ENCODE measurements around the gene GALNT1. TPM values are rescaled to one million over a fixed set of nuclear protein-coding genes. Genes with fewer than 3 reads are reported as not detected.

GALNT1 gene
- total and polyA plus RNA-seq, 2 donors (not counting 1 experiment from before 2014, with no cell fraction given), result 7.5 to 51.3 TPM

DNA sequence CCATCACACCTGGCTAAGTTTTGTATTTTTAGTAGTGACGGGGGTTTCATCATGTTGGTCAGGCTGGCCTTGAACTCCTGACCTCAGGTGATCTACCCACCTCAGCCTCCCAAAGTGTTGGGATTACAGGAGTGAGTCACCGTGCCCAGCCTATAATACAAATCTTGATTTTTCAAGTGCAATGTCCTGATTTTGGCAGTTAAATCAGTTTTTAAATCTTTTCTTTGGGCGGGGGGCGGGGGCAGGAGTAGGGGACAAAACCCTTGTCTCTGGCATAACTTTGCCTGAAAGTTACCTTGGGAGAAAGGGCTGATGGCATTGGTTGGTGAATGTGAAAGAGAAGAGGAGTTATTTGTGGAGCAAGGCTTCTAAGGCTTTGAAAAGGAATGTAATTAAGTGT lies 12.3 kb downstream of the GALNT1 start:
- Histone ChIP-seq H3K4me3 (ENCODE audit: control extremely low read depth in 1 of 5, extremely low read depth in 1 of 5, insufficient read depth in 1 of 5, low read depth in 2 of 5, low read length in 4 of 5) (no peak overlapping the region), H3K27me3 (replicated peaks in 1 of 4; ENCODE audit: control extremely low read depth in 1 of 4, control insufficient read depth in 3 of 4, insufficient read depth in 4 of 4, low read length in 3 of 4) (no peaks in the 10 kb centered on the region), H3K9ac (ENCODE audit: low read length) (no peak overlapping the region), H3K4me2 (replicated peaks; ENCODE audit: low read depth, low read length, poor library complexity, severe bottlenecking) (no peak overlapping the region), H3K4me1 (ENCODE audit: control insufficient read depth in 2 of 2, insufficient read depth in 2 of 2, low read length in 2 of 2) (peaks cover 52 to 53% of the 10 kb centered on the region in 2 donors), H2AFZ (ENCODE audit: insufficient read depth, low read depth, low read length, poor library complexity, severe bottlenecking) (no peak overlapping the region), H3K79me2 (ENCODE audit: control insufficient read depth, insufficient read depth, low read length) (peaks cover 95% of the 10 kb centered on the region), H4K20me1 (ENCODE audit: control insufficient read depth, insufficient read depth, low read length, poor library complexity, severe bottlenecking) (no peaks in the 10 kb centered on the region), H3K27ac (ENCODE audit: low read length in 2 of 2) (no peak overlapping the region), H3K36me3 (replicated peaks in 1 of 2; ENCODE audit: control extremely low read depth in 1 of 2, control insufficient read depth in 1 of 2, extremely low read depth in 1 of 2, insufficient read depth in 2 of 2, low read length in 1 of 2) (no peaks in the 10 kb centered on the region), H3K9me3 (ENCODE audit: control extremely low read depth in 1 of 3, control insufficient read depth in 2 of 3, insufficient read depth in 1 of 3, low read length in 2 of 3) (no peaks in the 10 kb centered on the region)
- intact Hi-C loops (cut with micrococcal nuclease), result loop anchor here (5.0 kb wide), 2 partner anchors 68 to 552 kb away; partner anchors contain the start of gene MAPRE2
- H3K4me1 Mint-ChIP-seq, result peaks cover 34% of the 10 kb centered on the region
- no peaks in the 10 kb centered on the region for H3K27me3 Mint-ChIP-seq
- 100% methylated on average over 2 of the region's 4 CpGs for WGBS (ENCODE audit: insufficient coverage)
- H3K27ac Mint-ChIP-seq, result no peak overlapping the region
- ChIA-PET CTCF (no interaction called here), POLR2A (no interaction called here)
- DNase-seq (no peak), ATAC-seq (ENCODE audit: low read depth) (no peak)
- H3K4me3 Mint-ChIP-seq, result no peak overlapping the region
- TF ChIP-seq, protein P1, sequence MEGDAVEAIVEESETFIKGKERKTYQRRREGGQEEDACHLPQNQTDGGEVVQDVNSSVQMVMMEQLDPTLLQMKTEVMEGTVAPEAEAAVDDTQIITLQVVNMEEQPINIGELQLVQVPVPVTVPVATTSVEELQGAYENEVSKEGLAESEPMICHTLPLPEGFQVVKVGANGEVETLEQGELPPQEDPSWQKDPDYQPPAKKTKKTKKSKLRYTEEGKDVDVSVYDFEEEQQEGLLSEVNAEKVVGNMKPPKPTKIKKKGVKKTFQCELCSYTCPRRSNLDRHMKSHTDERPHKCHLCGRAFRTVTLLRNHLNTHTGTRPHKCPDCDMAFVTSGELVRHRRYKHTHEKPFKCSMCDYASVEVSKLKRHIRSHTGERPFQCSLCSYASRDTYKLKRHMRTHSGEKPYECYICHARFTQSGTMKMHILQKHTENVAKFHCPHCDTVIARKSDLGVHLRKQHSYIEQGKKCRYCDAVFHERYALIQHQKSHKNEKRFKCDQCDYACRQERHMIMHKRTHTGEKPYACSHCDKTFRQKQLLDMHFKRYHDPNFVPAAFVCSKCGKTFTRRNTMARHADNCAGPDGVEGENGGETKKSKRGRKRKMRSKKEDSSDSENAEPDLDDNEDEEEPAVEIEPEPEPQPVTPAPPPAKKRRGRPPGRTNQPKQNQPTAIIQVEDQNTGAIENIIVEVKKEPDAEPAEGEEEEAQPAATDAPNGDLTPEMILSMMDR (IDR thresholded peaks at IDR 0.05), result no peak
- no peak for TF ChIP-seq EZH2 (IDR thresholded peaks at IDR 0.05; ENCODE audit: borderline replicate concordance, insufficient read depth, low read depth, low read length, poor library complexity, severe bottlenecking)
- H3K9me3 Mint-ChIP-seq (ENCODE audit: insufficient read depth), result peaks cover 5% of the 10 kb centered on the region

DNA sequence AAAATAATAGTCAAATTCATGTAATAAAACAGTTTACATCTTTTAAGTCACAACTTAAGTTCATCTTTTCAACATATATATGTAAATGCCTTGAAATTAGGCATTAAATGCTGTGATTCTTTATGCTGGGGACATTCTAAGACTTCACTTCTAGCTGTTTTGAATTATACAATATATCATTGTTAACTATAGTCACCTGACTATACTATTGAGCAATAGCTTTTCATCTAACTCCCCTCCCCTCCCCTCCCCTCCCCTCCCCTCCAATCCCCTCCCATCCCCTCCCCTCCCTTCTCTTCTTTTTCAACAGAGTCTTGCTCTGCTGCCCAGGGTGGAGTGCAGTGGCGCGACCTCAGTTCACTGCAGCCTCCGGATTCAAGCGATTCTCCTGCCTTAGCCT lies 16.2 kb downstream of the GALNT1 start:
- H3K4me3 Mint-ChIP-seq, result no peak overlapping the region
- peaks cover 24% of the 10 kb centered on the region for H3K9me3 Mint-ChIP-seq (ENCODE audit: insufficient read depth)
- CTCF ChIA-PET, result no interaction called here
- H3K4me2 ChIP-seq (replicated peaks; ENCODE audit: low read depth, low read length, poor library complexity, severe bottlenecking), result no peak overlapping the region
- H4K20me1 ChIP-seq (ENCODE audit: control insufficient read depth, insufficient read depth, low read length, poor library complexity, severe bottlenecking), result peaks cover 3% of the 10 kb centered on the region
- ATAC-seq (ENCODE audit: low read depth) (no peak), DNase-seq (no peak)
- no peaks in the 10 kb centered on the region for H3K36me3 ChIP-seq (replicated peaks in 1 of 2; ENCODE audit: control extremely low read depth in 1 of 2, control insufficient read depth in 1 of 2, extremely low read depth in 1 of 2, insufficient read depth in 2 of 2, low read length in 1 of 2)
- no peak overlapping the region for H3K4me3 ChIP-seq (ENCODE audit: control extremely low read depth in 1 of 5, extremely low read depth in 1 of 5, insufficient read depth in 1 of 5, low read depth in 2 of 5, low read length in 4 of 5)
- no peak overlapping the region for H3K9ac ChIP-seq (ENCODE audit: low read length)
- TF ChIP-seq, protein P1 (IDR thresholded peaks at IDR 0.05), result no peak
- TF ChIP-seq EZH2 (IDR thresholded peaks at IDR 0.05; ENCODE audit: borderline replicate concordance, insufficient read depth, low read depth, low read length, poor library complexity, severe bottlenecking), result no peak
- no peaks in the 10 kb centered on the region for H3K27me3 Mint-ChIP-seq
- H3K27me3 ChIP-seq (replicated peaks in 1 of 4; ENCODE audit: control extremely low read depth in 1 of 4, control insufficient read depth in 3 of 4, insufficient read depth in 4 of 4, low read length in 3 of 4), result no peaks in the 10 kb centered on the region
- H3K27ac Mint-ChIP-seq, result no peak overlapping the region
- H3K9me3 ChIP-seq (ENCODE audit: control extremely low read depth in 1 of 3, control insufficient read depth in 2 of 3, insufficient read depth in 1 of 3, low read length in 2 of 3), result peaks cover 8 to 19% (median 16%) of the 10 kb centered on the region in 3 donors
- no peak overlapping the region for H3K27ac ChIP-seq (ENCODE audit: low read length in 2 of 2)
- POLR2A ChIA-PET, result no interaction called here
- no peak overlapping the region for H2AFZ ChIP-seq (ENCODE audit: insufficient read depth, low read depth, low read length, poor library complexity, severe bottlenecking)
- WGBS (ENCODE audit: insufficient coverage), result no CpG with 5 or more reads among the region's 4 CpGs
- H3K79me2 ChIP-seq (ENCODE audit: control insufficient read depth, insufficient read depth, low read length), result peaks cover 97% of the 10 kb centered on the region
- peaks cover 28% of the 10 kb centered on the region for H3K4me1 Mint-ChIP-seq
- peaks cover 24 to 27% of the 10 kb centered on the region in 2 donors for H3K4me1 ChIP-seq (ENCODE audit: control insufficient read depth in 2 of 2, insufficient read depth in 2 of 2, low read length in 2 of 2)
- intact Hi-C loops (cut with micrococcal nuclease), result no loop called here
